HG03045 (cell line): ENCODE data around the gene PPM1L.
A peak's percentile ranks its signal among the peaks of the same experiment; 100 is the strongest.

Experiments
- ATAC-seq: cut with Tn5 transposase; IDR thresholded peaks from one replicate; pipeline ENCODE4 v1.9.1; 2021; ENCODE audit warnings: mild to moderate bottlenecking, moderate library complexity; ENCODE audit not compliant: unreplicated experiment

Gene PPM1L

DNA sequence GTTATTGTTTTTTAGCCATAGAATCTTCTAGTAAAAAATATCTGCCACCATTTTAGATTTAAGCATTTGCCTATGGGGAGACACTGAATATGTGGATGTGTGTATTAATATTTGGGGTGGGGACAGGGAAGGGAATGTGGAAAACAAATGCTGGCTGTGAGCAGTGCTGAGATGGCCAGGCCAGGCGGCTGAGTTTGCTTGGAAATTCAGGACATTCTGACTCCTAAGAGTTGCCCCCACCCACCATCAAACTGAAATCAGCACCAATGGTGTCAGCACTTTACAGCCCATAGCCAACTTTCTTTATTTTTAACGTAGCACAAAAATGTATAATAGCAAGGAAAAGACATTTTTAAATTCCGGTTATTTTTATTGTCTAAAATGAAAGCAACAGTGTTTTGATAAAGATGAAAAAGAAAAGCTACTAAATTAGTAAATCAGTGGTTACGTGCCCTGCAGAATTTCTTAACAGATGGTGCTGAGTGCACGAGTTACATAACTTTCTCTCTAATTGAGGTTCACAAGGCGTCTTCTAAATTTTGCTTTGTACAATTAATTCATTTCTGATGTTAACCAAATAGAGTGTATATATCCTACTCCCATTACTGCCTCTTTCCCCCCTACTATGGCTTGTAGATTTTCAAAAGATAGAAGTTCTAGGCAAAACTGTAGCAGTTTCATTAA lies 315.1 kb downstream of the PPM1L start:
- no peak for ATAC-seq

GRCh38 chr3:161072211-161072621 lies 316.2 kb downstream of the PPM1L start:
- no peak for ATAC-seq

- ATAC-seq, result no peak
These were observed 316.7 kb downstream of the PPM1L start for GRCh38 chr3:161072751-161073150.

DNA sequence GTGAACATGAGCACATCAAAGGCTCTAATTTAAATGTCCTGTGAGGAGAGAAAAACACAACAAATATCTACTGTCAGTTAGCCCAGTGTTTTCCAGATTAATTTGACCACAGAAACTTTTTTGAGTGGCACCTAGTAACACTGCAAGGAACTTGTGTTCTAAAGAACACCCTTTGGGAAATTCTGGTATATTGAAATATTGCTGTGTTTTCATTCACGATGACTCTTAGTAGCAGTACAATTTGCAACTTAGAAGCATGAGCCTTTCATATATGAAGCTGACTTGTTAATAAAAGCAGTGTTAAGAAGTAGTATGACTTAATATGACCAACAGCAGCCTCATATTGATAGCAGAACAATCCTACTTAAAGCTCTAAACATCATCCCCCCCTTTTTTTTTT lies 317.1 kb downstream of the PPM1L start:
- no peak for ATAC-seq

DNA sequence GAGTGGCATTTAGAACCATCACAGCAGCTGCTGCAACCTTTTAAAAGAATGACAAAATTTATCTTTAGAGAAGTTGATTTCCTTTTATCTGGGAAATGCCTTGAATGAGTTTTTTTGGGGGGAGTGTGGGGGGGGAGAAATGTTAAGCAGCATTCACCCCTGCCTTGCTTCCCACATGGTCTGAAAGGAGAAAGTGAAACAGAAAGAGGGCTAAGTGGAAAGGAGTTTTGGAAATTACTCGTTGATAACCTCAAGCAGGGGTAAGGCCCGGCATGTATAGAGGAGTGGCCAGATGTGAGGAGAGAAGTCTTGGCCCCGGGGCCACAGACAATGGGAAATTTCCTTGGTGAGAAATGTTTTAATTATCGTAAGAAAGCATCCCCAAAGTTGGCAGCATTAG lies 325.6 kb downstream of the PPM1L start:
- peak; percentile 93 for ATAC-seq

DNA sequence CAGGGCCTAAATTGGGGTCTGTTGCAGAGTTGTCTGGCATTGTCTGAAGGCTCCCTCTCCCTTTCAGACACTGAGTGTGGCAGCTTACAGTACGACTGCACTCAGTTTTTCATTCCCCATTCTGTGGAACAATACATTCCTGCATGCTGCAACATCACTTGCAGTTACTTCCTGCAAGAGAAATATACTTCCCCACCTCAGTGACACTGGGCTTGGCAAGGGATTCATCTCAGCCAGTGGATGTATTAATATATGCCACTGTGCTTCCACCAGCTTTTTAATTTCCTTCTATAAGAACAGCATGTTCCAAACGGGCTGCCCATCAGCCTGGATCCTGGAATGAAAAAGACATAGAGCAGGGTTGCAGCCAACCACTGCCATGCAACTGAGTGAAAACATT lies 326.0 kb downstream of the PPM1L start:
- peak; percentile 21 for ATAC-seq

DNA sequence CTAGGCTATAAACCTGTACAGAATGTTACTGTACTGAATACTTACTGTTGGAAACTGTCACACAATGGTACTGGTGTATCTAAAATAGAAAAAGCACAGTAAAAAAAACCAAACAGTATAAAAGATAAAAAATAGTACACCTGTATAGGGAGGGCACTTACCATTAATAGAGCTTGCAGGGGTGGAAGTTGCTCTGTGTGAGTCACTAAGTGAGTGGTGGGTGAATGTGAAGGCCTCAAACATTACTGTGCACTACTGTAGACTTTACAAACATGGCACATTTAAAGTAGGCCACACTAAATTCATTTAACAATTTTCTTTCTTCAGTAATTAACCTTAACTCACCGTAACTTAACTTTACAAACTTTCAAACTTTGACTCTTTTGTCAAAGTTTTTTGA lies 327.1 kb downstream of the PPM1L start:
- ATAC-seq, result no peak

DNA sequence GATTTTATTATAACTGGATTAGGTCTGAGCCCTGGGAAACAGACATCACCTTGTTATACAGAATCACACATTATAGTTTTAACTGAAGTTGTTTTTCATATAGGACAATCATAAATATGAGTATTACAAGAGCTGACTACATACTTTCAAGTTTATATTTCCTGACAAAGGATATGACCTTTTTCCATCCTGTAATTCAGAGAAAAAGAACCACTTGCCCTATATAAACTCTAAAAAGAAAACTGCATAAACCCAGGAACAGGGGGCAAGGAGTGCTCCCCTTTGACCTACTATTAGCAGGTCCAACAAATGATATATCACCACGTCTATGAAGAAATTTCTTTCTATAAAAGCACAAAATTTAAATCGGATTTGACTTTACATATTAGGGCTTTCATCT lies 328.2 kb downstream of the PPM1L start:
- no peak for ATAC-seq

DNA sequence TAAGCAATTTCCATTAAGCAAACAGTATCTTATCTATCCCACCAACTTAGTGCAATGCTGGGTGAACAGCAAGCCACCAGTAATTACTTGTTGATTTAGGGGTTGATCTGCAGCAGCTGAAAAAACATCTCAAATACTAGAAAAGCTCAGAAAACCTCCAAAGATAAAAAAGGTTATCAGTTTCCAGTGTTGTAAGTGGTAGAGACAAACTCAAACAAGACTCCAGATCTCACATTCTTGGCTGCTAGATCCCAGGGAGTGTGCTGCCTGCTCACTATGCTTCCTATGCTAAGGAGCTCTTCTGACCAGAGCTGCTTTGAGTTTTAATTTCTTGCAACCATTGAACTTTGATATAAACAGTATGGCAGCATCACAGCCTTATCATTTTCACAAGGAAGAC lies 337.9 kb downstream of the PPM1L start:
- ATAC-seq, result no peak

DNA sequence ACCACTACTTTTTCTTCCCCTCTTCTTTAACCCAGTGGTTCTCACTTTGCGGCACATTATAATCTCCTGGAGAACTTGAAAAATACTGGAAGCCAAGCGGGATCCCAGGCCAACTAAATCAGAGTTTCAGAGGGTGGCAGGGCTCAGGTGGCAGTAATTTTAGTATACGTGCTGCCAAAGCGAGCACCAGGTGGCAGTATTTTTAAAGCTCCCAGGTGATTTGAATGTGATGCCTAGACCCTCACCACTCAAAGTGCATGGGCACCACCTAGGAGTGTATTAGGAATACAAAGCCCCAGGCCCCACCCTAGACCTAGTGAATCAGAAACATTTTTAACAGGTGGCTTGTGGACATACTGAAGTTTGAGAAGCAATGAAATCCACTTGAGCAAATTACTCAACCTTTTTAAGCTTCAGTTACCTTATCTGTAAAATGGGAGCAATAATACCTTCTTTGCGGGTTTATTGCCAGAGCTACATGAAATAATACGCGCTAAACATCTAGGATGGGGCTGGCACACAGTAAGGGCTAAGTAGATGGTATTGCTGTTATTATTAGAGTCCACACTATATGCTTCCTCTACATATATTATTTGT lies 340.8 kb downstream of the PPM1L start:
- no peak for ATAC-seq

GRCh38 chr3:161100994-161101393 lies 345.0 kb downstream of the PPM1L start:
- ATAC-seq, result no peak

DNA sequence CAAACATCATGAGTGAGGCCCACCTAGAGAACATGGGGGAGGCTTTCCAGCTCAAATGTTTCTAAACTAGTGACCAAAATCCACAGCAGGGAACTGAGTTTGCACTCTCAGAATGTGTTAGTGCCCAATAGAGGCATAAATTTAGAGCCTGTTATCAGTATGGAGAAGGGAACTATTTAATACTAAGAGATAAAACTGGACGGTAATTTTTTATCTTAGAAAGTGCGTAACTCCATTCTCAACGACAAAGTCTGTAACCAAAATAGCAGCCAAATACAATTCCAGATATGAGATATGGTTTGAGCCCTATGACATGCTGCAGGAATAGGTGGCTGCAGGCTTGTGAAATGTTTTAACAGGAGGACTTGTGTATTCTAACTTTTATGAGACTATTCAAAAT lies 345.6 kb downstream of the PPM1L start:
- no peak for ATAC-seq

DNA sequence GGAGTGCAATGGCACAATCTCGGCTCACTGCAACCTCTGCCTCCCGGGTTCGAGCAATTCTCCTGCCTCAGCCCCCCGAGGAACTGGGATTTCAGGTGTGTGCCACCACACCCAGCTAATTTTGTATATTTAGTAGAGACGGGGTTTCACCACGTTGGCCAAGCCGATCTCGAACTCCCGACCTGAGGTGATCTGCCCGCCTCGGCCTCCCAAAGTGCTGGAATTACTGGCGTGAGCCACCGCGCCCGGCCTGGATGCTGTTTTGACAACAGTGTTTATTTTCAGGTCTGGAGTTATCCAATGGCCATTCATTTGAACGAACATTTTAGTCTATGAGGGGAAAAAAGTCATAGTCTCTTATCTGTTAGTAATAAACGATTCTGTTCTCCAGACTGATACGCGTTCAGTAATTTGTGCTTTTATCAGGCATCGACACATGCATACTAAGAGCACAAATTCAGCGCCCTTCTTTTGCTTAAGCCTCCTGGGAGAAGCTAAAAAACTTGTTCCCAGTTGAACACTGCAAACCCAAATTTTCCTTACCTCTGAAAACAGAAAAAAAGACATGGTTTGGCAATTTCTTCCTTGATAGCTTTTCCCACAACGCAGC lies 347.9 kb downstream of the PPM1L start:
- no peak for ATAC-seq

DNA sequence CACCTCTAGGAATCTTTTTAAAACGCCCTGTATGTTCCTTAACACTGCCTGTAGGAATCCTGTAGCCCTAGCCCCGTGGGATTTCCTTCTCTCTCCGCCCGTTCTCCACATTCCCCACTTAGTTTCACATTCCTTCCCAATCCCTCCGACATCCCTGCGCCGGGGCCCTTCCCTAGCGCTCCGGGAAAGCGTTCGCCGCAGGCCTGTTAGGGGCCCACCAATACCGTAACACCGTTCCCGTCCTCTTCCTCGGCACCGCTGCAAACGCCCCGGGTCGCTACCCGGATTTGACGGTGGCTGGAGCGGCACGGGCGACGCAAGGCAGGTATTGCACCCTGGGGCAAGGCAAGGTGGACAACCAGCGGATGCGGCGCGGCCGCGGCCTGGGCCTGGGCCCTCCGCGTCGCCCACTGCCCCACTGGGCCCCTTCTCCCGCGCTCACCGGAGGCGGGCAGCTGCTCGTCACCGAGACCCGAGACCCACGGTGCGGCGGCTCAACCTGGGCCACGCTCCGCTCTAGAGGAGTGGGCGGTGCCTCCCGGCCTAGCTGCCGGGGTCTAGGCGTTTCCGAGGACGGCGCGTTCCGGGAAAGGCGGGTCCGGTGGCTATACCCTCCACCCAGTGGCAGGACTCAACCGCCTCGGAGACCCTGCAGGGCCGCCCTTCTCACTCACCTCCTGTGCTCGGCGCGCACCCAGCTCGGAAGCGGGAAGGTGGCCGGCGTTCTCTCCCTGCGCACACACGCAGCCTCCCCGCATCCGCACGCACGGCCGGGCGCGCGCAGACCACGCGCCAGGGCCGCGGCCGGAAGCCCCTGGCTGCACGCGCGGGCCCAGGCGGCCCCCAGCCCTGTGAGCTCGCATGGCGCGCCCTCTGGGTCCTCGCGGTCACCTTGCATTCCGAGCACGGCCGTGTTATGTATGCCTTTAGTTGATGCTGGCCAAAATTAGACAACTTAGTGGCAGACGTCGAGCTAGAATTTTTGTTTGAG lies 348.8 kb downstream of the PPM1L start, which contains the start of gene B3GALNT1:
Gene B3GALNT1, minus strand, starts transcription at position 789 of the 991 bp plus-strand sequence. CDS start 18,595 bp downstream, outside the sequence.
- peak; percentile 78 for ATAC-seq

- ATAC-seq, result no peak
These were observed 351.3 kb downstream of the PPM1L start for GRCh38 chr3:161107311-161107710.

- ATAC-seq, result no peak
These were observed 352.8 kb downstream of the PPM1L start for GRCh38 chr3:161108840-161109239.

DNA sequence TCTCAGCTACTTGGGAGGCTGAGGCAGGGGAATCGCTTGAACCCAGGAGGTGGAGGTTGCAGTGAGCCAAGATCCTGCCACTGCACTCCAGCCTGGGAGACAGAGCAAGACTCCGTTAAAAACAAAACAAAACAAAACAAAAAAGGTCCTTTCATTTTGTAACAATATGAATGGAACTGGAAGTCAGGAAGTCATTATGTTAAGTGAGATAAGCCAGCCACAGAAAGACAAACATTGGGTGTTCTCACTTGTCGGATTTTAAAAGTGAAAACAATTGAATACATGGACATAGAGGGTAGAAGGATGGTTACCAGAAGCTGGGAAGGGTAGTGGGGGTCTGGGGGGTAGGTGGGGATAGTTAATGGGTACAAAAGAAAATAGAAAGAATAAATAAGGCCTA lies 361.6 kb downstream of the PPM1L start:
- ATAC-seq, result no peak

GRCh38 chr3:161126495-161126894 lies 370.5 kb downstream of the PPM1L start:
- ATAC-seq, result no peak
